Measurements from ENCODE around the gene CXCR5. TPM values are rescaled to one million over a fixed set of nuclear protein-coding genes. Genes with fewer than 3 reads are reported as not detected.

CXCR5 gene
- total RNA-seq, 1 donor from 2014 or later: 5.1 TPM

DNA sequence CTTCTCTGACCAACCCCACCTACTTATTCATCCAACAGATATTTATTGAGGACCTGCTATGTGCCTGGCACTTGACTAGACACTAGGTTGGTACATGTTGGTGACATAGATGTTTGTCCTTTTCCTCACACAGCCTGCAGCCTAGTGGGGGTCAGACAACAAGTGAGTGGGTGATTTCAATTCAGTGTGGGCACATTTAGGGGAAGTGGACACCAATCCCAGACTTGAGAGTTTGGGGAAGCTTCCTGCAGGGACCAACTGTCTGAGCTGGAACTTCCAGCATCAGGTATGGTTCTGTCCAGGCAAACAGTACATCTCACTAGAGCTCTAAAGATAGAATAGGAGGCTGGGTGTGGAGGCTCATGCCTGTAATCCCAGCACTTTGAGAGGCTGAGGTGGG, 47.9 kb downstream of the CXCR5 start:
- intact Hi-C loops (cut with micrococcal nuclease): no loop called here
- DNase-seq (ENCODE audit: low spot score): no peak
- H3K27me3 Mint-ChIP-seq (ENCODE audit: insufficient read depth): peaks cover 3% of the 10 kb centered on the region
- H3K4me1 Mint-ChIP-seq (ENCODE audit: low read depth): peaks cover 36% of the 10 kb centered on the region
- no peak overlapping the region for H3K27ac Mint-ChIP-seq
- no peaks in the 10 kb centered on the region for H3K36me3 Mint-ChIP-seq (ENCODE audit: low read depth)
- H3K4me3 Mint-ChIP-seq: no peak overlapping the region
- H3K9me3 Mint-ChIP-seq: no peaks in the 10 kb centered on the region

DNA sequence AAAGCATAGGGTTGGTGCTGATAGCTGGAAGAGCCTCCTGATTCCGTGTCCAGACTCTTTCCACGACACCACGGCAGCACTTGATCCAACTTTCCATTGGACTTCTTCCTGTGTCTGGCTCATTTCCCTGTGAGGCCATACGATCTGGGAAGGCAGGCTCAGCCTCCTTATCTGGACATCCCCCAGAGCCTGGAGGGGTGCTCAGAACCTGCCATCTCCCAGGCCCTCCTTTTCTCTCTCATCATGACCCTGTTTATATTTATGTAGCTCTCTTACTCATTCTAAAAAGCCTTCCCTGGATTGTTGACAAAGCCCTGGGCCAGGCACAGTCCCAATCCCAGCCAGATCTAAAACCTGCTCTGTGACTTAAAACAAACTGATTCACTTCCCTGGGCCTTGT, 49.8 kb downstream of the CXCR5 start:
- intact Hi-C loops (cut with micrococcal nuclease): no loop called here
- Mint-ChIP-seq H3K27me3 (ENCODE audit: insufficient read depth) (peaks cover 3% of the 10 kb centered on the region), H3K4me3 (no peak overlapping the region), H3K4me1 (ENCODE audit: low read depth) (peaks cover 17% of the 10 kb centered on the region), H3K36me3 (ENCODE audit: low read depth) (no peaks in the 10 kb centered on the region), H3K27ac (no peak overlapping the region), H3K9me3 (no peaks in the 10 kb centered on the region)
- DNase-seq (ENCODE audit: low spot score): no peak

DNA sequence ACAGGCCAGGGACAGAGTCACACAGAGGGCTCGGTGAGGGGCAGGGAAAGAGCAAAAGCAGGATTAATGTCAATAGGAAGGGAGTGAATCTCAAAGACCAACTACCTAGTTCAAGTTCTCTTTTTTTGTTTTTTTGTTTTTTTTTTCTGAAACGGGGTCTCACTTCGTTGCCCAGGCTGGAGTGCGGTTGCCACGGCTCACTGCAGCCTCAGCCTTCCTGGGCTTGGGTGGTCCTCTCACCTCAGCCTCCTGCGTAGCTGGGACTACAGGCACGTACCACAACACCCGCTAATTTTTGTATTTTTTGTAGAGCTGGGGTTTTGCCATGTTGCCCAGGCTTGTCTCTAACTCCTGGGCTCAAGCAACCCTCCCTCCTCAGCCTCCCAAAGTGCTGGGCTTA, 51.7 kb downstream of the CXCR5 start:
- Mint-ChIP-seq H3K4me1 (ENCODE audit: low read depth) (peaks cover 19% of the 10 kb centered on the region), H3K27ac (no peak overlapping the region), H3K4me3 (no peak overlapping the region), H3K9me3 (no peaks in the 10 kb centered on the region), H3K36me3 (ENCODE audit: low read depth) (no peaks in the 10 kb centered on the region), H3K27me3 (ENCODE audit: insufficient read depth) (no peaks in the 10 kb centered on the region)
- DNase-seq (ENCODE audit: low spot score): no peak
- intact Hi-C loops (cut with micrococcal nuclease): no loop called here

DNA sequence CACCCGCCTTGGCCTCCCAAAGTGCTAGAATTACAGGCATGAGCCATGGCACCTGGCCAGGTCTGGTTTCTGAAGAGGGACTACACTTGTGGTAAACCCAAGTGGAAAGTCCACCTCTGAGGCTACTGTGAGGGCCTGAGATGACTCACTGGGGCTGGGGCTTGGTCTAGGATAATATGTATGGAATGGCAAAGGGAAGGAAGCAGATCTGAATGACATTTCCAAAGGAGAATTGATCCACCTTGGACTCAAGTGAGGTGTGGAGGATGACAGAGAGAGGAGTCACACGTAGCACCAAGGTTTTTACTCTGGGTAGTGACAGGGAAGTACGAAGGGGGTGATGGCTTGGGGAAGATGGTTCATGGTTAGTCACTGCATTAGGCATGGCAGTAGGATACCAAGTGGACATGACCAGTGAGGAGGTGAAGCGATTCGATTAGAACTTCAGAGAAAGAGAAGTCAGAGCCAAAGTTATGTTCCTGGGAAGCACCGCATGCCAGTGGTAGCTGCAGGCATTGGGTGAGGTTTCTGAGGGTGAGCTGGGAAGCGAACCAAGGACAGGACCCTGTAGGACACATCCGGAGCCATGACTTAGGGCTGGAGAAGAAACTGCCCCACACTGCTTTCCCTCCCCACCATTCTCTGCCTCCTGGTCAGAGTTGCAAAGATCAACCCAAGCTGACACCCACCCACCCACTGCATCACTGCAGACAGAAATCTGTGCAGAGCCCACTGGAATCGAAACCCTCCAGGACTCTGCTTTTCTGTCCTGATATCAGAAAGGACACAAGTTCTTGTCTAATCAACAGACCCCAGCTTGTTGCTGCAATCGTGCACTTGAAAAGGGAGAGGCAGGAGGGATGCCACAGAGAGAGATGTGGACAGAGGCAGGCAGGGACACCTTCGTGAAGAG, 55.1 kb downstream of the CXCR5 start:
- Mint-ChIP-seq H3K4me1 (ENCODE audit: low read depth) (peaks cover 24% of the 10 kb centered on the region), H3K36me3 (ENCODE audit: low read depth) (no peaks in the 10 kb centered on the region), H3K27me3 (ENCODE audit: insufficient read depth) (peaks cover 5% of the 10 kb centered on the region), H3K4me3 (no peak overlapping the region), H3K27ac (peak overlapping the region; percentile 3), H3K9me3 (no peaks in the 10 kb centered on the region)
- intact Hi-C loops (cut with micrococcal nuclease): no loop called here
- DNase-seq (ENCODE audit: low spot score): no peak

DNA sequence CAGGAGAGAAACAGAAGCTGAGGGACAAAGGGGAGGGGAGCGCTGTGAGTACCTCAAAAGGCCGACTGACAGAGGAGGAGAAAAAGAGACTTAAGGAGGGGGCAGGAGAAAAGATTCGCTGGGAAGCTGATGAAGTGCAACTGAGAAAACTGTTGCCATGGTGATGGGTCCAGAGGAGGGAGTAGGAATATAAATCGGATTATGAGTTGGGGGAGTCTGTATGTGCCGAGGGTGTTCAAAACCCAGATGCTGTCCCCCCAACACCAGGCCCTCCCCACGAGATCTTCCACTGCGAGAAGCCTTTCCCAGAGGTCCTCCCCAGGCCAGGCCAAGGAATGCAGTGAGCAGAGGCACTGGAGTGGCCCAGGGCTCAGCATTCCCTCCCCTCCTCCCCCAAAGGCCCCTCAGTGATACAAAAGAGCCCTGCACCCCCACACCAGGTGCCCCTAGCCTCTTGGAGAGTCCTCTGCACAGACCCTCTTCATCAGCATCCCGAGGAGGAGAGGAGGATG, 55.8 kb downstream of the CXCR5 start:
- peaks cover 5% of the 10 kb centered on the region for H3K27me3 Mint-ChIP-seq (ENCODE audit: insufficient read depth)
- H3K4me1 Mint-ChIP-seq (ENCODE audit: low read depth): peaks cover 24% of the 10 kb centered on the region
- no peaks in the 10 kb centered on the region for H3K9me3 Mint-ChIP-seq
- intact Hi-C loops (cut with micrococcal nuclease): no loop called here
- no peak overlapping the region for H3K4me3 Mint-ChIP-seq
- peak overlapping the region; percentile 3 for H3K27ac Mint-ChIP-seq
- DNase-seq (ENCODE audit: low spot score): no peak
- no peaks in the 10 kb centered on the region for H3K36me3 Mint-ChIP-seq (ENCODE audit: low read depth)

DNA sequence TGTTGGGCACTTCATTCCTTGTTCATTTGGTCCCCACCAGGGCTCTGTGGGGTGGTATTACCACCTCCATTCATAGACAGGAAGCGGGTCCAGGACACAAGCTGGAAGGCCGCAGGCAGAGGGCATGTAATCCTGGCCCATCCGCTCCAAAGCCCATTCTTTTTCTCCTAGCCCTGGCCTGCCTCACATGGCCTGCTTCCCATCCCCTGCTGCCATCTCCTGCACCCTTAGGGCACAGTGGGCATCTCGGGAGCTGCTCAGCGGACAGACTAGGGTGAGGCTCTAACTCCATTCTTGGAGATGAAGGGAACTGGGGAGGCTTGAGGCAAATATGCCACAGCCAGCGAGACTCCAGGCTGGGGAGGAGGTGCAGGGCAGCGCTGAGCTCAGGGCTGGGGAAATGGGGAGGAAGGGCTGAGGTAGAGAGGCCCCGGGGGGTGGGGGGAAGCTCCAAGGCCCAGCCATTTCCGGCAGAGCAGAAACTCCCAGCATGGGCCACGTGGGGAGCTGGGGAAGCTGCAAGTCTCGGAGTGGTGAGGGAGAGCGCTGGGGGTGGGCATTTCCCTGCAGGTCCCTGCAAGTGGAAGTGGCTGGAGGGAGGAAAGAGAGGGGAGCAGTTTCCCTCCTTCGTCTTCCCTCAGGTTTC, 56.4 kb downstream of the CXCR5 start:
- no peaks in the 10 kb centered on the region for H3K36me3 Mint-ChIP-seq (ENCODE audit: low read depth)
- H3K4me1 Mint-ChIP-seq (ENCODE audit: low read depth): peaks cover 24% of the 10 kb centered on the region
- peaks cover 5% of the 10 kb centered on the region for H3K27me3 Mint-ChIP-seq (ENCODE audit: insufficient read depth)
- H3K4me3 Mint-ChIP-seq: no peak overlapping the region
- no peak for DNase-seq (ENCODE audit: low spot score)
- H3K27ac Mint-ChIP-seq: peak overlapping the region; percentile 61
- H3K9me3 Mint-ChIP-seq: no peaks in the 10 kb centered on the region
- intact Hi-C loops (cut with micrococcal nuclease): loop anchor here (1.0 kb wide), 1 partner anchor 10 kb away; no protein-coding TSS in a partner anchor

DNA sequence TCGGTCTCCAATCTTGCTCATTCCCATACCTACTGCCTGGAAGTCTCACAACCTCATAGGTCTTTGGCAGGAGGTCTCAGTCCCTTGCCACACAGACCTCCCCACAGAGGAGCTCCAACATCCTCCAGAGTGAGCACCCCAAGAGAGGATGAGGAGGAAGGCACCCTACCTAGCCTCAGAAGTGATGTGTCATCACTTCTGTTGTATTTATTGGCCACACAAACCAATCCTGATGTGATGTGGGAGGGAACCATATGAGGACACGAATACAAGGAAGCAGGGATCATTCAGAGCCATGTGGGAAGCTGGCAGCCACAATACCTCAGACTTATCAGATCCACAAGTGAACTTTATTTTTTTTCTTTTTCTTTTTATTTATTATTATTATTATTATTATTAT, 63.4 kb downstream of the CXCR5 start:
- H3K36me3 Mint-ChIP-seq (ENCODE audit: low read depth): no peaks in the 10 kb centered on the region
- no peak overlapping the region for H3K4me3 Mint-ChIP-seq
- peaks cover 12% of the 10 kb centered on the region for H3K27me3 Mint-ChIP-seq (ENCODE audit: insufficient read depth)
- H3K4me1 Mint-ChIP-seq (ENCODE audit: low read depth): peaks cover 5% of the 10 kb centered on the region
- intact Hi-C loops (cut with micrococcal nuclease): no loop called here
- no peak overlapping the region for H3K27ac Mint-ChIP-seq
- H3K9me3 Mint-ChIP-seq: no peaks in the 10 kb centered on the region
- DNase-seq (ENCODE audit: low spot score): no peak

Other genes starting within 250 kb of the CXCR5 start
- not detected in 2 replicates for gene TREH, start 204.2 kb upstream of the CXCR5 start, total RNA-seq
- gene DDX6, start 92.7 kb upstream of the CXCR5 start, total RNA-seq: 110 and 112 TPM in 2 replicates
- 27.3 and 32.4 TPM in 2 replicates for gene BCL9L, start 42.0 kb downstream of the CXCR5 start, total RNA-seq
- gene UPK2, start 72.4 kb downstream of the CXCR5 start, total RNA-seq: not detected in 2 replicates
- gene FOXR1, start 87.9 kb downstream of the CXCR5 start, total RNA-seq: not detected in 2 replicates
- 50.1 and 53.6 TPM in 2 replicates for gene CENATAC, start 114.2 kb downstream of the CXCR5 start, total RNA-seq
- 1,440 and 1,455 TPM in 2 replicates for gene RPS25, start 134.5 kb downstream of the CXCR5 start, total RNA-seq
- gene TRAPPC4, start 134.9 kb downstream of the CXCR5 start, total RNA-seq: 141 and 142 TPM in 2 replicates
- 24.3 and 28.7 TPM in 2 replicates for gene SLC37A4, start 147.0 kb downstream of the CXCR5 start, total RNA-seq
- gene HYOU1, start 173.3 kb downstream of the CXCR5 start, total RNA-seq: 216 and 219 TPM in 2 replicates
- gene VPS11, start 183.9 kb downstream of the CXCR5 start, total RNA-seq: 23.5 and 24.0 TPM in 2 replicates
- 55.0 and 55.6 TPM in 2 replicates for gene HMBS, start 201.0 kb downstream of the CXCR5 start, total RNA-seq
- gene DPAGT1, start 218.0 kb downstream of the CXCR5 start, total RNA-seq: 81.8 and 84.4 TPM in 2 replicates
- 35.7 and 38.2 TPM in 2 replicates for gene C2CD2L, start 223.5 kb downstream of the CXCR5 start, total RNA-seq
- 31.2 and 35.2 TPM in 2 replicates for gene HINFP, start 237.7 kb downstream of the CXCR5 start, total RNA-seq

All from activated T-helper 1 cell treated with anti-CD3 and anti-CD28 coated beads, Interleukin-12 subunit alpha, Interleukin-12 subunit beta, Interleukin-2, Interleukin-4 antibody, amounts not matched to agents 30 ng/mL and 10 ng/mL and 1 ng/mL, durations not matched to agents 14 hours and 24 hours and 36 hours (primary cell).